HL-60 (cell line): Measurements from ENCODE around the gene RTKN.
"Not testable (repeated sequence)": the region's sequence is repeated elsewhere in the genome, so short reads cannot be mapped to it uniquely, and the experiment has no call there.

Source experiments
- GABPA ChIP-seq: IDR thresholded peaks from 2 replicates; pipeline ENCODE4 v1.6.1; 2012; ENCODE audit warnings: low read depth
- POLR2AphosphoS5 ChIP-seq: IDR thresholded peaks from 2 replicates; pipeline ENCODE4 v1.6.1; 2012; ENCODE audit warnings: low read depth
- TF ChIP-seq, protein P1 (sequence below): IDR thresholded peaks from one replicate; pipeline ENCODE4 v1.5.1; 2011; ENCODE audit warnings: low read length, control low read depth, inconsistent platforms; ENCODE audit not compliant: insufficient read depth
- TF ChIP-seq, protein P2 (sequence below): IDR thresholded peaks from 2 replicates; pipeline ENCODE4 v1.6.1; 2012; ENCODE audit warnings: low read depth; ENCODE audit not compliant: insufficient replicate concordance

DNA sequence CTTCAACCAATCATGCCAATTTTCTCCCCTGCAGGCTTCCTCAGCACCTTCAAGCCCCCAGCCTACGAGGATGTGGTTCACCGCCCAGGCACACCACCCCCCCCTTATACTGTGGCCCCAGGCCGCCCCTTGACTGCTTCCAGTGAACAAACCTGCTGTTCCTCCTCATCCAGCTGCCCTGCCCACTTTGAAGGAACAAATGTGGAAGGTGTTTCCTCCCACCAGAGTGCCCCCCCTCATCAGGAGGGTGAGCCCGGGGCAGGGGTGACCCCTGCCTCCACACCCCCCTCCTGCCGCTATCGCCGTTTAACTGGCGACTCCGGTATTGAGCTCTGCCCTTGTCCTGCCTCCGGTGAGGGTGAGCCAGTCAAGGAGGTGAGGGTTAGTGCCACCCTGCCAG is 18.4 kb upstream of the RTKN start:
- TF ChIP-seq, protein P1, sequence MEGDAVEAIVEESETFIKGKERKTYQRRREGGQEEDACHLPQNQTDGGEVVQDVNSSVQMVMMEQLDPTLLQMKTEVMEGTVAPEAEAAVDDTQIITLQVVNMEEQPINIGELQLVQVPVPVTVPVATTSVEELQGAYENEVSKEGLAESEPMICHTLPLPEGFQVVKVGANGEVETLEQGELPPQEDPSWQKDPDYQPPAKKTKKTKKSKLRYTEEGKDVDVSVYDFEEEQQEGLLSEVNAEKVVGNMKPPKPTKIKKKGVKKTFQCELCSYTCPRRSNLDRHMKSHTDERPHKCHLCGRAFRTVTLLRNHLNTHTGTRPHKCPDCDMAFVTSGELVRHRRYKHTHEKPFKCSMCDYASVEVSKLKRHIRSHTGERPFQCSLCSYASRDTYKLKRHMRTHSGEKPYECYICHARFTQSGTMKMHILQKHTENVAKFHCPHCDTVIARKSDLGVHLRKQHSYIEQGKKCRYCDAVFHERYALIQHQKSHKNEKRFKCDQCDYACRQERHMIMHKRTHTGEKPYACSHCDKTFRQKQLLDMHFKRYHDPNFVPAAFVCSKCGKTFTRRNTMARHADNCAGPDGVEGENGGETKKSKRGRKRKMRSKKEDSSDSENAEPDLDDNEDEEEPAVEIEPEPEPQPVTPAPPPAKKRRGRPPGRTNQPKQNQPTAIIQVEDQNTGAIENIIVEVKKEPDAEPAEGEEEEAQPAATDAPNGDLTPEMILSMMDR = not testable (repeated sequence)
- TF ChIP-seq, protein P2, sequence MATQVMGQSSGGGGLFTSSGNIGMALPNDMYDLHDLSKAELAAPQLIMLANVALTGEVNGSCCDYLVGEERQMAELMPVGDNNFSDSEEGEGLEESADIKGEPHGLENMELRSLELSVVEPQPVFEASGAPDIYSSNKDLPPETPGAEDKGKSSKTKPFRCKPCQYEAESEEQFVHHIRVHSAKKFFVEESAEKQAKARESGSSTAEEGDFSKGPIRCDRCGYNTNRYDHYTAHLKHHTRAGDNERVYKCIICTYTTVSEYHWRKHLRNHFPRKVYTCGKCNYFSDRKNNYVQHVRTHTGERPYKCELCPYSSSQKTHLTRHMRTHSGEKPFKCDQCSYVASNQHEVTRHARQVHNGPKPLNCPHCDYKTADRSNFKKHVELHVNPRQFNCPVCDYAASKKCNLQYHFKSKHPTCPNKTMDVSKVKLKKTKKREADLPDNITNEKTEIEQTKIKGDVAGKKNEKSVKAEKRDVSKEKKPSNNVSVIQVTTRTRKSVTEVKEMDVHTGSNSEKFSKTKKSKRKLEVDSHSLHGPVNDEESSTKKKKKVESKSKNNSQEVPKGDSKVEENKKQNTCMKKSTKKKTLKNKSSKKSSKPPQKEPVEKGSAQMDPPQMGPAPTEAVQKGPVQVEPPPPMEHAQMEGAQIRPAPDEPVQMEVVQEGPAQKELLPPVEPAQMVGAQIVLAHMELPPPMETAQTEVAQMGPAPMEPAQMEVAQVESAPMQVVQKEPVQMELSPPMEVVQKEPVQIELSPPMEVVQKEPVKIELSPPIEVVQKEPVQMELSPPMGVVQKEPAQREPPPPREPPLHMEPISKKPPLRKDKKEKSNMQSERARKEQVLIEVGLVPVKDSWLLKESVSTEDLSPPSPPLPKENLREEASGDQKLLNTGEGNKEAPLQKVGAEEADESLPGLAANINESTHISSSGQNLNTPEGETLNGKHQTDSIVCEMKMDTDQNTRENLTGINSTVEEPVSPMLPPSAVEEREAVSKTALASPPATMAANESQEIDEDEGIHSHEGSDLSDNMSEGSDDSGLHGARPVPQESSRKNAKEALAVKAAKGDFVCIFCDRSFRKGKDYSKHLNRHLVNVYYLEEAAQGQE = not testable (repeated sequence)
- not testable (repeated sequence) for TF ChIP-seq GABPA, POLR2AphosphoS5
